H1 (cell line): ENCODE data around the gene AOC1. TPM values are rescaled to one million over a fixed set of nuclear protein-coding genes. Genes with fewer than 3 reads are reported as not detected.

Experiments
- CTCF ChIA-PET: fragments of 300-600 bp; sonication (Branson Sonifier 250); formaldehyde crosslinking; loops from one replicate; lab custom pipeline; 2021; ENCODE audit not compliant: partially characterized antibody; lab: Charles Lee
- POLR2A ChIA-PET: fragments of 300-600 bp; sonication (Branson Sonifier 250); formaldehyde crosslinking; loops from one replicate; lab custom pipeline; 2021; ENCODE audit warnings: inconsistent platforms; ENCODE audit not compliant: partially characterized antibody; lab: Charles Lee
- DNase-seq, 2 experiments: peaks; one replicate each; pipeline versions ENCODE4 v3.0.0 to v3.0.0-alpha.2; 2010 to 2022; ENCODE audit warnings: low spot score in 2 of 2, low read depth in 1 of 2, mixed read lengths in 1 of 2
- FAIRE-seq: peaks from 2 replicates; lab custom pipeline; 2011; peaks lifted over from hg19 to GRCh38; lab: Jason Lieb, UNC
- H2AFZ ChIP-seq: 2 replicates; pipeline ENCODE4 v1.8.1; 2012; ENCODE audit warnings: low read length, inconsistent platforms
- H2AK5ac ChIP-seq: 2 replicates; pipeline ENCODE4 v1.6.1; 2013; ENCODE audit warnings: low read depth, low read length
- H2BK120ac ChIP-seq: replicated peaks from 2 replicates; pipeline ENCODE3; 2013; ENCODE audit warnings: low read depth, low read length, inconsistent platforms
- H2BK12ac ChIP-seq: 2 replicates; pipeline ENCODE4 v1.6.1; 2013; ENCODE audit warnings: low read depth, low read length
- H2BK15ac ChIP-seq: 2 replicates; pipeline ENCODE4 v1.6.1; 2013; ENCODE audit warnings: low read length
- H2BK20ac ChIP-seq: 2 replicates; pipeline ENCODE4 v1.6.1; 2013; ENCODE audit warnings: low read length
- H2BK5ac ChIP-seq: 2 replicates; pipeline ENCODE4 v1.6.1; 2013; ENCODE audit warnings: low read depth, low read length
- H3K14ac ChIP-seq: 2 replicates; pipeline ENCODE4 v1.6.1; 2013; ENCODE audit warnings: inconsistent platforms; ENCODE audit not compliant: insufficient read length
- H3K18ac ChIP-seq: 2 replicates; pipeline ENCODE4 v1.6.1; 2013; ENCODE audit warnings: low read length; ENCODE audit errors: extremely low read depth
- H3K23ac ChIP-seq: 2 replicates; pipeline ENCODE4 v1.6.1; 2013; ENCODE audit warnings: inconsistent platforms; ENCODE audit not compliant: insufficient read length
- H3K23me2 ChIP-seq: 2 replicates; pipeline ENCODE4 v1.6.1; 2013; ENCODE audit warnings: low read depth, low read length
- H3K27ac ChIP-seq: 2 replicates; pipeline ENCODE4 v1.6.1; 2011; ENCODE audit warnings: low read depth, low read length, inconsistent platforms
- H3K27me3 ChIP-seq, 4 experiments: replicated peaks in 1 of 4; 1 replicate in 1 of 4; 2 replicates in 3 of 4; pipeline versions ENCODE4 v1.6.1 to v1.8.1; 2011 to 2013; ENCODE audit warnings: low read length in 3 of 4, mild to moderate bottlenecking in 3 of 4, inconsistent platforms in 2 of 4, mixed read lengths in 2 of 4, moderate library complexity in 1 of 4; ENCODE audit not compliant: control insufficient read depth in 3 of 4, insufficient read depth in 3 of 4; ENCODE audit errors: extremely low read depth in 1 of 4
- H3K36me3 ChIP-seq, 4 experiments: 2 replicates each; pipeline versions ENCODE4 v1.6.1 to v1.8.1; 2011 to 2013; ENCODE audit warnings: mild to moderate bottlenecking in 4 of 4, low read length in 3 of 4, moderate library complexity in 2 of 4, control low read depth in 1 of 4, inconsistent platforms in 1 of 4; ENCODE audit not compliant: insufficient read depth in 4 of 4, control insufficient read depth in 2 of 4
- H3K4ac ChIP-seq: replicated peaks from 2 replicates; pipeline ENCODE3; 2013; ENCODE audit warnings: low read length, low read depth, mixed read lengths, inconsistent platforms; ENCODE audit not compliant: insufficient read length
- H3K4me1 ChIP-seq, 4 experiments: replicated peaks in 1 of 4; 1 replicate in 1 of 4; 2 replicates in 3 of 4; pipeline versions ENCODE4 v1.6.1 to v1.8.1; 2011 to 2013; ENCODE audit warnings: low read length in 3 of 4, inconsistent platforms in 2 of 4, mixed read lengths in 1 of 4; ENCODE audit not compliant: insufficient read depth in 4 of 4, control insufficient read depth in 3 of 4
- H3K4me2 ChIP-seq, 2 experiments: 2 replicates each; pipeline versions ENCODE4 v1.6.1 to v1.8.1; 2011 to 2013; ENCODE audit warnings: low read depth in 2 of 2, low read length in 2 of 2, control low read depth in 1 of 2, inconsistent platforms in 1 of 2, mild to moderate bottlenecking in 1 of 2; ENCODE audit not compliant: insufficient read depth in 1 of 2
- H3K4me3 ChIP-seq, 4 experiments: fragments of 200-600, 300-600 bp in 1 of 4; sonication (generic), shearing (Covaris generic), sonication (Bioruptor Twin) in 1 of 4; 2 replicates each; pipeline versions ENCODE4 v1.5.1 to v1.8.1; 2011 to 2016; ENCODE audit warnings: low read length in 4 of 4, low read depth in 3 of 4, control low read depth in 2 of 4, inconsistent platforms in 2 of 4, mild to moderate bottlenecking in 2 of 4, mixed read lengths in 1 of 4, moderate library complexity in 1 of 4; ENCODE audit not compliant: insufficient read depth in 2 of 4; ENCODE audit errors: extremely low read depth in 1 of 4
- H3K56ac ChIP-seq: replicated peaks from 2 replicates; pipeline ENCODE3; 2013; ENCODE audit warnings: low read depth, mild to moderate bottlenecking, mixed read lengths, low read length, inconsistent platforms; ENCODE audit not compliant: insufficient read length
- H3K79me1 ChIP-seq: 2 replicates; pipeline ENCODE4 v1.6.1; 2013; ENCODE audit warnings: low read depth, low read length, control low read depth
- H3K79me2 ChIP-seq, 2 experiments: 2 replicates each; pipeline versions ENCODE4 v1.6.1 to v1.8.1; 2012 to 2013; ENCODE audit warnings: low read length in 2 of 2, mild to moderate bottlenecking in 2 of 2, inconsistent platforms in 1 of 2; ENCODE audit not compliant: insufficient read depth in 2 of 2, control insufficient read depth in 1 of 2
- H3K9ac ChIP-seq, 4 experiments: replicated peaks in 1 of 4; 1 replicate in 1 of 4; 2 replicates in 3 of 4; pipeline versions ENCODE4 v1.6.1 to v1.8.1; 2011 to 2013; ENCODE audit warnings: low read depth in 3 of 4, low read length in 3 of 4, control low read depth in 2 of 4, mild to moderate bottlenecking in 2 of 4, moderate library complexity in 2 of 4, inconsistent platforms in 1 of 4; ENCODE audit errors: extremely low read depth in 1 of 4
- H3K9me3 ChIP-seq, 2 experiments: 2 replicates each; pipeline versions ENCODE4 v1.6.1 to v1.8.1; 2012 to 2013; ENCODE audit warnings: mild to moderate bottlenecking in 2 of 2, moderate library complexity in 2 of 2, control low read depth in 1 of 2, inconsistent platforms in 1 of 2, low read depth in 1 of 2, low read length in 1 of 2, mixed read lengths in 1 of 2; ENCODE audit not compliant: insufficient read depth in 2 of 2
- H4K20me1 ChIP-seq, 2 experiments: replicated peaks in 1 of 2; 2 replicates each; pipeline versions ENCODE3 to v1.8.1; 2011 to 2013; ENCODE audit warnings: inconsistent platforms in 2 of 2, low read length in 2 of 2, mild to moderate bottlenecking in 1 of 2; ENCODE audit not compliant: insufficient read depth in 2 of 2, control insufficient read depth in 1 of 2
- H4K5ac ChIP-seq: 2 replicates; pipeline ENCODE4 v1.6.1; 2013; ENCODE audit warnings: low read length, low read depth, mixed read lengths, inconsistent platforms; ENCODE audit not compliant: insufficient read length
- H4K8ac ChIP-seq: 2 replicates; pipeline ENCODE4 v1.8.0; 2013; ENCODE audit warnings: mild to moderate bottlenecking, moderate library complexity, low read length, inconsistent platforms; ENCODE audit not compliant: insufficient read depth; ENCODE audit errors: extremely low read depth
- H4K91ac ChIP-seq: replicated peaks from 2 replicates; pipeline ENCODE3; 2013; ENCODE audit warnings: low read length, mixed read lengths, inconsistent platforms; ENCODE audit not compliant: insufficient read length
- CREB1 ChIP-seq: IDR thresholded peaks from 2 replicates; pipeline ENCODE4 v1.6.1; 2012; ENCODE audit warnings: inconsistent platforms
- SP1 ChIP-seq: IDR thresholded peaks from 2 replicates; pipeline ENCODE4 v1.6.1; 2011; ENCODE audit warnings: low read depth, low read length
- SP2 ChIP-seq: IDR thresholded peaks from 2 replicates; pipeline ENCODE4 v1.6.1; 2012; ENCODE audit warnings: mild to moderate bottlenecking, low read length, inconsistent platforms
- TAF1 ChIP-seq: IDR thresholded peaks from 2 replicates; pipeline ENCODE4 v1.6.1; 2011; ENCODE audit warnings: mild to moderate bottlenecking, low read depth, low read length
- WGBS, 2 experiments: shearing (Covaris generic) in 1 of 2; methylation state at CpG; one replicate each; pipeline versions ENCODE4 v1.1.6 to v1.1.7; 2013 to 2015; ENCODE audit warnings: low lambda C conversion rate in 2 of 2, mixed read lengths in 2 of 2, inconsistent platforms in 1 of 2, low coverage in 1 of 2, missing lambda C conversion rate in 1 of 2; ENCODE audit not compliant: insufficient replicate concordance in 2 of 2, insufficient coverage in 1 of 2, insufficient read length in 1 of 2; ENCODE audit errors: extremely low coverage in 1 of 2, missing lambda C conversion rate in 1 of 2; 5-methylcytosine and 5-hydroxymethylcytosine counted together
- polyA plus RNA-seq, 7 experiments: library from polyadenylated mRNA; depleted of rRNA in 3 of 7; stranded (reverse) in 5 of 7; unstranded in 2 of 7; fragments of >200 nt in 5 of 7; fragments of 200-250 nt in 2 of 7; gene quantifications; 1 replicate in 5 of 7; 2 replicates in 1 of 7; 4 replicates in 1 of 7; pipeline versions ENCODE4 v1.2.1 to v1.2.3, GENCODE V29; 2011 to 2013; ENCODE audit warnings: missing spikeins in 2 of 7, mixed read lengths in 2 of 7
- total RNA-seq: library from RNA; stranded (reverse); fragmentation: NEBNext Ultra II Directional; extraction: Animal tissue kit (Norgen Biotek cat#: 25700); gene quantifications from 2 replicates; pipeline ENCODE4 v1.2.1, GENCODE V29; 2021

The AOC1 gene
- total and polyA plus RNA-seq, 2 of the 8 experiments (the other 6 are each of a cell fraction or from before 2014, with no cell fraction given): 0.15 to 0.17 TPM

GRCh38 chr7:150824379-150825177, 27.7 kb upstream of the AOC1 start:
- no peaks in the 10 kb centered on the region; a peak in 2 of 7 replicates for H3K27me3 ChIP-seq
- FAIRE-seq (no peak), DNase-seq (no peak)
- H3K4me3 ChIP-seq: no peak overlapping the region
- CTCF ChIA-PET: interaction anchor here (1.2 to 1.9 kb wide), 2 partner anchors 21 to 53 kb away, joined by 3 to 9 read pairs; no protein-coding TSS in a partner anchor
- H3K36me3 ChIP-seq: no peaks in the 10 kb centered on the region
- no peak overlapping the region for H2BK15ac ChIP-seq
- H4K5ac ChIP-seq: no peak overlapping the region
- H2AK5ac ChIP-seq: no peak overlapping the region
- H2BK5ac ChIP-seq: no peak overlapping the region
- H3K79me2 ChIP-seq: no peaks in the 10 kb centered on the region
- no peak overlapping the region for H3K4me2 ChIP-seq
- TF ChIP-seq SP1: peak; percentile 74; the same call in 1 of the 2 replicates
- TF ChIP-seq CREB1: no peak
- 0 out of 2 replicates have a peak, but pooled peaks have one; percentile 14 for TF ChIP-seq SP2
- TF ChIP-seq TAF1: no peak
- no peak overlapping the region for H3K9ac ChIP-seq
- 91% methylated on average over 17 of the region's 20 CpGs; no CpG with 5 or more reads in 1 of the 2 experiments for WGBS, 2 experiments
- no peak overlapping the region for H2AFZ ChIP-seq
- H2BK12ac ChIP-seq: no peak overlapping the region
- H4K20me1 ChIP-seq: no peaks in the 10 kb centered on the region
- H4K91ac ChIP-seq: no peak overlapping the region
- no peak overlapping the region for H2BK120ac ChIP-seq
- H3K23ac ChIP-seq: no peak overlapping the region
- no peak overlapping the region for H3K56ac ChIP-seq
- no peak overlapping the region for H2BK20ac ChIP-seq
- no peak overlapping the region for H3K27ac ChIP-seq
- 0 out of 2 replicates have a peak overlapping the region, but pooled peaks have one; percentile 29 for H4K8ac ChIP-seq
- no peaks in the 10 kb centered on the region for H3K23me2 ChIP-seq
- POLR2A ChIA-PET: no interaction called here
- no peak overlapping the region for H3K18ac ChIP-seq
- no peak overlapping the region for H3K4ac ChIP-seq
- peaks cover 0 to 7% (median 0%) of the 10 kb centered on the region in 4 experiments; a peak in 3 of 7 replicates for H3K4me1 ChIP-seq
- no peaks in the 10 kb centered on the region; a peak in 1 of 4 replicates for H3K9me3 ChIP-seq
- no peak overlapping the region for H3K14ac ChIP-seq
- no peaks in the 10 kb centered on the region; the same call in 1 of the 2 replicates for H3K79me1 ChIP-seq
